NCI-H748 (cell line): ENCODE data around the gene PMP22.
A peak's percentile ranks its signal among the peaks of the same experiment; 100 is the strongest.
"Not testable (repeated sequence)": the region's sequence is repeated elsewhere in the genome, so short reads cannot be mapped to it uniquely, and the experiment has no call there.

ENCODE experiments used
- DNase-seq: peaks from one replicate; lab custom pipeline; 2025; ENCODE audit not compliant: unreplicated experiment; lab: John Stamatoyannopoulos, UW

PMP22 gene

DNA sequence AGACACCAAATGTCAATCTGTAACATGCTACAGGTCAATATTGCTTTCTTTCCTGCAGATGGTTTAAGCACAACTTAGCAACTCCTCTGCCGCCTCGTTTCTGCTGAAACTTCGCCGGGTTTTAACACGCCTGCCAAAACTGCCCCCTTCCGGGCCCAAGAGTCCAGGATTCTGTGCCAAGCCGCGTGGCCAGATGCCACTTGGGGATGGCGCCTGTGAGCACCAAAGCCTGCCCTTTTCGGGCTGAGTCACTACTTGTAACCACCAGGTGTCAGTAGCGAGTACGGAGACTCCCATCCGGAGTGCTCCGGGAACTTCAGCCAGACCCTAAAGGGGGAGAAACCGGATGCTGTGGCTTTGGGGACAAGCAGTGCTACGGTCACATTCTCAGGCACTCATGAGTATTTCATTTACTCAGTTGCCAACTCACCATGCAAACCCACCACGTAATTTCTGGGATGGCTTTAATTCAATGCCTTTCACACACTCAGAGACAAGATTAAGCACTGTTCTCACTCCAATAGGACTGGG lies 7.8 kb downstream of the PMP22 start:
- peak; percentile 48 for DNase-seq

DNA sequence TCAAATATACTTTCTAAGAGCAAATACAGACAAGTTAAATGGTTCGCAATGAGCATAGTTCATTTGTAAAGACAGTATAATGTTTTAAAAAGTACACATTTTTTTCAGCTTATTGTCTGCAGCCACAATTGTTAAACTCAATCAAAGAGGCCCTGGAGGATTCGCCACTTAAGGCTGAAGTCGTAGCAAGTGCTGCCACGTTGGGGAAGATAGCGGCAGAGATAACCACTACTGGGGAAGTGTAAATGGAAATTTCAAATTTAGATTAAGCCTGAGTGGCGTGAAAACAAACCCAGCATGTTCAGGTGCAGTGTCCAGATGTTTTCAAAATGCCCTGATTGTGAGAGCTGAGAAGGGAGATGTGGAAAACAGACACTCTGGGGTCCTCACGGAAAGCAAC lies 8.4 kb downstream of the PMP22 start:
- no peak for DNase-seq

DNA sequence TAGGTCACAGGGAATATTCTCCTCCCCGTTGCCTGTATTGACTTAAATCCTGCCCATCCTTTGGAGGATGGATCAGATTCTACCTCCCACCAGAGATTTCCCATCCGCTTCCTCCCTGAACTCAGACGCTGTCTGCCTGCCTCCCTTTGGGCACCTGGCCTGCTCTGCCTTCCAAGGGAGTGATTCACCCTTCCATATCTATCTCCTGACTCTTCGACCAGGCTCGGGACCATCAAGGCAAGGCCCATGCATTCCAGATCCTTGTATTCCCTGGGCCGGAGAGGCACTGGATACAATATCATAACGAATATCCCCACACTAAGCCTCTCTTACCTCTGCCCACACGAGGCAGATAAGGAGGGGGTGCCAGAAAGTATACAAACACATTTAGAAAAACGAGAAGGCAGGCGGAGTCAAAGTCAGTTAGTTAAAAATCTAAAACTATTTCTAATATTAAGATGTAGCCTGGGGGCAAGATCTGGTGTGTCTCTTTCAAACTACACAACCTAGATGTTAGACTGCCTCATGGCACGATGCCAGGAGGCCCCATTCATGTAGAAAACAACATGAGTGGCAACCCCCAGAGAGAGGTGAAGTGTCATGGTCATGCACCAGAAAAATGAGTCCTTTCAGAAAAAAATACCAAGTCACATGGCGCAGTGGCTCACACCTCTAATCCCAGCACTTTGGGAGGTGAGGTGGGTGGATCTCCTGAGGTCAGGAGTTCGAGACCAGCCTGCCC lies 9.2 kb downstream of the PMP22 start:
- no peak for DNase-seq

DNA sequence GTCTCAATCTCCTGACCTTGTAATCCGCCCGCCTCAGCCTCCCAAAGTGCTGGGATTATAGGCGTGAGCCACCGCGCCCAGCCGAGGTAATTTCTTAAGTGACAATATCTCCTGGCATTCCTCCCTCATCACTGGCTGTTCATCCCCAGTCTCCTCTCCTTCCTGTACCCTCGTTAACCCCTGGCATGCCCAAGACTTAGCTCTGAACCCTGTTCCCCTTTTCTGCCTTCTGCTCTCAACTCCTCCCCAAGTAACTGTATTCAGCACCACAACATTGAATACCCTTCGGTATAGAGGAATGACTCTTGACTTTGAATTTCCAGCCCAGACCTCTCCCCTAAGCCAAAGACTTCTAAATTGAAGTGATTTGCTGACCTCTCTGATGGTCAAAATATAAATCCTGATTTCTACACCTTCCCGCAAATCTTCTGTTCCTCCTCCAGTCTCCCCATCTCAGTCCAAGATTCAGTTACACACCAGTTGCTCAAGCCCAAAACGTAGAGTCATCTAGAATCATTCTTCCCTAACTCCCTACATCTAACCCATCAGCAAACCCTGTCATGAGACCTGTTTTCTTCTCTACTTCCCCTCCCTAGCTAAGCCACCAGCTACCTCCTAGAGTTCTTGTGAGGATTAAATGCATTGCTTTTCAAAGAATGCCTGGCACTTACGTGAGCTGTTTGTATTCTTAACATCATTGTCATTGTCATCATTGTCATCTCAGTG lies 14.8 kb downstream of the PMP22 start:
- no peak for DNase-seq

DNA sequence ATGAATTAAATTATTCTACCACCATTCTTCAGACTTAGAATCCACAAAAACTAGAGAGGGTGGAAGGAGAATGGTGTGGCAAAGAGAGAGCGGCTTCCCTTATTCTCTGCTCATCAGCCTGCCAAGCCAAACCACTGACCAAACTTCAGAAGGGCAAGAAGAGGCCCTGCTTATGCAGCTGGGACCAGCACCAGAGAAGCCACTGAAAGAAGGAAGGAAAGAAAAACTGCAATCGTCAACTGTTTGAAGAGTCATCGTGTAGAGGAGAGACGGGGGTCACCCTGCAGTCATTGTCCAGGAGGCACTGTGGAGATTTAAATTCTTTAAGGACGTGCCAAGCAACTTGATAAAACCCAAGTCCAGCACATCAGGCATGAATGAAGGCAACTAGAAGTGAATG lies 15.6 kb downstream of the PMP22 start:
- no peak for DNase-seq

DNA sequence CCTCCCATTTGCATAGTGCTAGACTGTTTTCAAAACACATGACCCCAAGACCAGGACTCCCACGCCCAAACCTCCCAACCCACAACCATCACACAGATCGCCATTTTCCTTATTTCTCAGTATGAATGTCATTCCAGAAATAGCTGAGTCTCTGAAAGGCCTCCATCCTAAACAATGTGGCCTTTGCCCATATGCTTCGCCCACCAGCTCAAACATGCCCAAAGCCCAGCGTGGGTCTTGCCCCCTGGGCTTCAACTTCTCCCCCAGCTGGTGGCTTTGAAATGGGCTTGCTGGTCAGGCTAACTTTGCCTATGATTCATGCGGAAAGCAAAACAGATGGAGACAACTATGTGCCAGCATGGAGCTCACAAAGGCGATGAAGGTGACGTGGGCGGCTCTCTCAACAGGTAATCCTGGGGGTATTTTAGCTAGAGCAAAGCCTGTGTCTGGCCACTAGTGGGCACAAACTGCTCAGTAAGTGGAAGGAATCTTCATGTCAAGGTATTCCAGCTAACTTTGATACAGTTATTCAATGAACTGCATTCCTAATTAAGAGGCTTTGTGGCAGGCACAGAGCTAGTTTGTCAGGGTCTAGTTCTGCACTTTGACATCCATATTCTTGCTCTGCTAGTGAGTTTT lies 17.1 kb downstream of the PMP22 start:
- DNase-seq = no peak

DNA sequence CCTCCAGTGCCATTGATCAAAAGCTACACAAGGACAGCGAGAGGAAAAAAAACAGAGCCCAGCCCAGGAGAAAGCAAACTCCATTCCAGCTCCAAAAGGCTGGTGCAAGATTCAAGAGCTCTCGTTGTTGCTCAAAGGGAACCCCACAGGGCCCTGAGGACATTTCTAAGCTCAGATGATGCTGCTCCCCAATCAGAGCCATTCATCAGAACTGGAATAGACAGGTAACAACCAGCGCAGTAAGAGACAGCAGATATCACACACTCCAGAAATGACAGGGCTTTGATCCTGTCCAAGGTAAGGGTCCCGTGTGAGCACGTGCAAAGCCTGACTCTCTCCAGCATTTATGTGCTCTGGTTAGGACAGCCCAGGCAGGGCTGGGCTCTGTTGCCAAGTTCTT lies 20.1 kb downstream of the PMP22 start:
- no peak for DNase-seq

DNA sequence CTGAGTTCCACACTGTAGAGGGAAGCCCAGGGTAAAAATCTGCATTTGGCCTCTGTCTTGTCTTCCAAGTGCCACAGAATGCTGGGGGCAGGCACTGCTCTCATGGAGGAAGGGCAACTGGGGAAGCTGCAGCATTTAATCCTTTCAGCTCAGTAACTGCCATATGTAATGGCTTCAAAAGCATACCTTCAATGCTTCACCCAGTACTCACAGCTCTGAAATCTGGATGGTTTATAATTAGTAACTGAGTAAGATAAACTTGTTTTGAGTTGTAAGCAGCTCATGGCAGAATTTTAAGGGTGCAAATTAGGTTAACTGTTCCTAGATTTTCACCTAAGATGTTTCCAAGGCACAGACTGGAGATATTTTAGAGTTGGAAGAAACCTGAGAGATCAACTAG lies 24.5 kb downstream of the PMP22 start:
- DNase-seq = no peak

DNA sequence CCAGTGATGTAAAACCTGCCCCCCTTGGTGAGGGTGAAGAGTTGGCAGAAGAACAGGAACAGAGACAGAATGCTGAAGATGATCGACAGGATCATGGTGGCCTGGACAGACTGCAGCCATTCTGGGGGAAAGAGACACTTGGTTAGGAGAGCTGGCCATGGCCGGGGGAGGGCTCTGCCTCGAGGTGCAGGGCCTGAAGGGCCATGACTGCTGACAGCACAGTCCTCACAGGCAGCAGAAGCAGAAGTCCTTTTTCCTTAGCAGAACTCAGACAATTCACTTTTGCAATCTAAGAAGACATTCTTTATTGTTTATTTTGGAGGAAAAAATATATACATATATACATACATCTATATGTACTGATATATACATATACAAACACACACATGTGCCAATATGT lies 25.6 kb downstream of the PMP22 start:
- no peak for DNase-seq

DNA sequence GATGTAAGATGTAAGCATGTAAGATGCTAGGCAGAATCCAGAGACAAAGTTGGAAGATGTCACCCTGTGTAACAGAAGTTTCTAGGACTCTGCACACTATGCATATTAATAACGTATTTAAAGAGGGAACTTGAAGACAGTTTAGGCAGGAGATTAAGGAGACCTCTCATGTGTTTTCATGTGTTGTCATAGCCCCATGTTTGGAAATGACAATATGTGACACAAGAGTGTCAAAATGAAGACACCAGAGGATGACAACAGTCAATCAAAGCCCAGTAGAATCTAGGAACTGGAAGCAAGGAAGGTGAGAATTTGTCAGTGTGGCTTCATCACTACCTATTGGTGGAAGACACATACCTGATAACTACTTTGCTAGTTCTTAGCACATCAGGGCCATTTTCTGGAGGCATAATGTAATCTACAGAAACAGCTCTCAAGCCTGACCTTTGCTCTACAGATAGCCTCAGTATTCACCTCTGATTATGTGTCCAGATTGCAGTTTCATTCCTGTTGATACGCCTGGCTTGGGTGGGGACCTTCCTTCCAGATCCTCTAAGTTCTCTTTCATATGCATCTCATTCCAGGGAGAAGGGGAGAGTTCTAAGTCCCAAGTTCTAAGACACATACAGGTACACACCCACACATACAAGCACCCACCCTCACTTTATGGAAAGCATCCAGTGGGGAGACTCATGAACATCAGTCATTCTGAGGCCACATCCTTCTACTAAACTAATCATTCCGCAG lies 26.3 kb downstream of the PMP22 start:
- DNase-seq = no peak

DNA sequence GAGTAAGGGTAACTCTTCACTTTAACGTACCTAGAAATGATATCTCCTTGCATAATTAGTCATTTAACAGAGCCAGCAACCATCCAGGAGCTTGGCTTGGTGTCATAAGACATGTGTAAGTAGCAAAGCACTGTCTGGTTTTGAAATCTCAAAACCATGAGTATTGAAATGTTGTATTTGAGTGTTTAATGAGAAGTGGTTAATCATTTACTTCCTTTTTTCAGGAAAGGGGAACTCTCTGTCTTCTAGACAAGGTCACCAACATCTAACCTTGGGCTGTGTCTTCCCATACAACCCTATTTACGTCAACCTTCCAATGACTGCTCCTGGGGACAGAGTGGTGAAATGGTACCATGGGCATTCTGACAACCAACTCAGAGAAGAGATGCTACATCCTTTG lies 27.1 kb downstream of the PMP22 start:
- no peak for DNase-seq

DNA sequence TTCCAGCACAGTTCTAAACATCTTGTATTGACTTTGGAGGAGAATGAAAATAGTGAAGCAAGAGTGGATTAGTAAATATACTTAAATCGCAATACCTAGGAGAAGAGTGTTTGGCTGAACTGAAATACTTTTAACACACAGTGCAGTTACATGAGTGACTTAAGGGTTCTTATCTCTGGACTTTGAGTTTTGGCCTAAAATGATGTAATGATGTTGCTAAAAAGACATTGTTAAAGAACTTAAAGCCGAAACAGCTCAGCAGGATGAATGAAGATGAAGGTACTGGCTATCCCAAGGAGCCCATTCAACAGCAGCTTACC lies 28.1 kb downstream of the PMP22 start:
- DNase-seq = no peak

DNA sequence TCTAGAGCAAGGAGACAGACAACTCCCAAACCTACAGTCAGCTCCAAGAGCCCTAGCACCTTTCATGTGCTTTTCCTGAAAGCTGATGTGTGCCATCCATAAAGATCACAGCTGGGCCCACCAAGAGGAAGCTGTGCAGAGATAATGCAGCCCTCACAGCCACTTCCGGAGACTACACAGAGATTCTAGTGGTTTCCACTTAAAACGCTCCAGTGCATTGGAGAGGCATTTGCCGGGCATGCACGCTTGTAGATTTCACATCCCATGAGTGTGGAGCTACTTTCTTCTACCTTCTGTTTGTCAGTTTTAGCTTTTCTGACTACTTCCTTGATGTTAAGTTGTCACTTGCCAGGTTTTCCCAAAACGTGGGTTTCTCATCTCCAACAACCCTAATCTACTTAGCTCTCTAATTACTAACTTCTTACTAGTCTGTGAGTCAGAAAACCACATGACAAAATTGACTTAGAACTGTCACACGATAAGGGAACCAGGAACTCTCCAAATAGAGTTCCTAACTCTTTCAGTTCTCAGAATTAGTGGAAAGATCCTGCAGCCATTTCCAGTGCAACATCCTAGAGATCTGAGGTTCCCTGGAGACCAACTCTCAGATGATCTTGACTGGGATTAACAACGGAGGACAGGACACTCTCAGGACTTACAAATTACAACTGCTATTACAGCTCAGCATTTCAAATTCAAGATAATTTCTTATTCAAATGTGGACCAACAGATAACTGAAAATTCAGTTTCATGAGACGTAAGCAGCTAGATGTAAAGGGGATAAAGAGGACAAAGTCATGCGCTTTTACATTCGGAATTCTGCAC lies 28.6 kb downstream of the PMP22 start:
- DNase-seq = no peak

DNA sequence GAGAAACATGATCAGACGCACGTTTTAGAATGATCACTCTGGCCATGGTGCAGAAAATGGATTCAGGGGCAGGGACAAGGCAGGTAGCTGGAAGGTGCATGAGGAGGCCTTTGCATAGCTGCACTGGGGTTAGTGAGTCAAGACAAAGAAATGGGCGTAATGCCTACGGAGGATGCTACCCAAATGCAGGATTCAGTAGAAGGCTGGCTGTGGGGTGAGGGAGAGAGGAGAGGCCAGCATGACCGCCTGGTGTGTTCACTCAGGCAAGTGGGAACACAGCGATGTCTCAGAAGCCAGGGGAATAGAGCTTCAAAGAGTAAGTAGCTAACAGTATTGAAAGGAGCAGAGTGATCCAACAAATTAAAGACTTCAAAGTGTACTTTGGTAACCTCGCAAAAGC lies 31.2 kb downstream of the PMP22 start:
- no peak for DNase-seq

DNA sequence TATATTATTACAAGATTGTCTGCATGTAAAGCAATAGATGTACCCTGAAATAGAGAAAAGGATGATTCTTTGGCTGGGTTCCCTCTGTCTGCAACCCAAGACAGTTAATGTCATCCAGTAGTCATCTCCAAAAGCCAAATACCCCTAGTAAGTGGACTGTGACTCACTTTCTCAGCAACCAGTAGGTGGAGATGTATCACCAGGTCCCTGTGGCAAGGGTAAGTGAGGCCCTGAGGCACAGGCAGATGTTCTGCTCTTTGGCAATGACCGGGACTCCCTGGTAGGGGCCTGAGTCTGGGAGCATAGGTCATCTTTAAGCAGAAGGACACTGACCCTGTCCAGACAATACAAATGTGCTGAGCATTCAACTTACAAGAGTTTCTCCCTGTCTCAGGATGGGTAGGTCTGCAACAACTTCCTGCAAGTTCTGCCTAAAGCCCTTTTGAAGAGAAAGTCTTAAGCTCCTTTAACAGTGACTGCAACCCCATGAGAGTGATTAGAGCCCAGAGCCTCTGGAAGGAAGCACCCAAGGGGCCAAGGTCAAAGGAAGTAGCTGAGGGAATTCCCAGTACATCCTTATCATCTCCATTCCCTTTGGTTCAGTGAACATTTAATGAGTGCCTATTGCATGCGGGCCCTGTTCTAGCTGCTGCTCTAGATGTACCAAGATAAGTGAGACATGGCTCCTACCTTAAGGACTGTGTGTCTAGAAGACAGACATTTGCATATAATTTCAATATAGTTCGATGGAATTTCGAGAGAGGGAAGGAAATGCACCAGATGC lies 31.9 kb downstream of the PMP22 start:
- DNase-seq = no peak

DNA sequence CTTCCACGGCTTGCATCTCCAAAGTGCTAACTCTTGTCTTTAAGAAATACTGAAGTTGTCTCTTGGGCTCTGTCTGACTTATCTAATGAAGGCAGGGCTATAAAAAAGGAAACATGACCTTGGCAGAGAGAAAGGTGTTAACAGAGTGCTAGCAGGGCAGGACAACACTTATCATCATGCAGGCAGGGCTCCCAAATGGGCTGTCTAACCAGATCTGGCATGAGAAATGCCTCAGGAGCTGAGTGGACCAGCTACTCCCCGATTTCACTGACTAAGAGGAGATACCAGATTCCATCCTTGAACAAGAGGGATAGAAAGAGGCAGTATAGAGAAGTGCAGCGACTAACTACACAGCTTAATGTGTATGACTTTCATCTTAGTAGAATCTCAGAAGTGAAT lies 32.6 kb downstream of the PMP22 start:
- DNase-seq = no peak

DNA sequence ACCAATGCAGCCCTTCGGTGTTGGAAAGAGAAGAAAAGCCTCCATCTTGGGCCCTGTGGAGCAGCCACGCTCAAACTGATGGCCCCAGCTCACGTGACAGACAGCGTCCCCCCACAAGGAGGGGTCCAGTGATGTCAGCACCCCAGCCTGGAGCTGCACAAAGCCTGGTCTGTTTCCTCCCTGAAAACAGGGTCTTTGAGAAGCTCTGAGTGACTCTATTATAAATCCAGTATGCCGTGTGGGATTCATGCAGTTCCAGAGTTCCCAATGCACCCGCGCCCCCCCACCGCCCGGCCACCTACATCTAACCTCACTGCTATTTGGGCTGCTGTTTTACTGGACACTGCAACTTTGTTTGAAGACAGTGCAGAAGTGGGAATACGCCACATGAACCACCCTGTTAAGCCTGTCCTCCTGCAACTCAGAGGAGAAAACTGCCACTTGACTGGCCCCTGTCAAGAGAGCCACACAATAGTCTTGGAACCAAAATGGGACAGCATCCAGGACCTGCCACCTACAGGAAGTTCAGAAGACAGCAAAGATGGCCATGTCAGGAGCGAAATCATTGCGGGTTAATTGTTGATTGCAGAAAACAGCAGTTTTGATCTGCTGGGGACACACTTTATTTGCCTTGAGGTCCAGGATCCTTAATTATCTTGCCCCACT lies 33.1 kb downstream of the PMP22 start:
- DNase-seq = no peak

DNA sequence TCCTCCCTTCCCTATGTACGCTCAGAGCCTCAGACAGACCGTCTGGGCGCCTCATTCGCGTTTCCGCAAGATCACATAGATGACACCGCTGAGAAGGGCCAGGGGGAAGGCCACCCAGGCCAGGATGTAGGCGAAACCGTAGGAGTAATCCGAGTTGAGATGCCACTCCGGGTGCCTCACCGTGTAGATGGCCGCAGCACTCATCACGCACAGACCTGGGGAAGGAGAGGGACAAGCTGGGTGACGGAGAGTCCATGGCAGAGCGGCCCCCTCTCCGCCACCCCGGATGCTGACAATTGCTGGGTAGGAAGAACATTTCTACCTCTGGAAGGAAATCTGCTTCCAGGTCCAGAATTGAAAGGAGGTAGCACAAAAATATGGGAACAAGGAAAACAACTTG lies 34.3 kb downstream of the PMP22 start:
- DNase-seq = no peak

DNA sequence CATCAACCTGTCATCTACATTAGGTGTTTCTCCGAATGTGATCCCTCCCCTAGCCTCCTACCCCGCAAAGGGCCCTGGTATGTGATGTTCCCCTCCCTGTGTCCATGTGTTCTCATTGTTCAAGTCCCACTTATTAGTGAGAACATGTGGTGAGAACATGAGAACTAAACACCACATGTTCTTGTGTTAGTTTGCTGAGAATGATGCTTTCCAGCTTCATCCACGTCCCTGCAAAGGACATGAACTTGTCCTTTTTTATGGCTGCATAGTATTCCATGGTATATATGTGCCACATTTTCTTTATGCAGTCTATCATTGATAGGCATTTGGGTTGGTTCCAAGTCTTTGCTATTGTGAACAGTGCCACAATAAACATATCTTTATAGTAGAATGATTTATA lies 43.3 kb downstream of the PMP22 start:
- not testable (repeated sequence) for DNase-seq
